ENCODE results near the gene DIP2C.

DIP2C gene

GRCh38 chr10:629186-629998 is 60.1 kb downstream of the DIP2C start:
- no peak for DNase-seq (ENCODE audit: low read depth in 4 of 4, low spot score in 1 of 4)

GRCh38 chr10:628386-629045 is 61.0 kb downstream of the DIP2C start:
- DNase-seq (ENCODE audit: low read depth in 4 of 4, low spot score in 1 of 4), result no peak

- no peak for DNase-seq (ENCODE audit: low read depth in 4 of 4, low spot score in 1 of 4)
Measured at GRCh38 chr10:627032-627992, 62.2 kb downstream of the DIP2C start.

GRCh38 chr10:625751-626711 is 63.4 kb downstream of the DIP2C start:
- no peak for DNase-seq (ENCODE audit: low read depth in 4 of 4, low spot score in 1 of 4)

- DNase-seq (ENCODE audit: low read depth in 4 of 4, low spot score in 1 of 4), result no peak
Measured at GRCh38 chr10:625333-625696, 64.2 kb downstream of the DIP2C start.

GRCh38 chr10:624605-625332 is 64.7 kb downstream of the DIP2C start:
- DNase-seq (ENCODE audit: low read depth in 4 of 4, low spot score in 1 of 4), result no peak

- no peak for DNase-seq (ENCODE audit: low read depth in 4 of 4, low spot score in 1 of 4)
Measured at GRCh38 chr10:624312-624604, 65.2 kb downstream of the DIP2C start.

- DNase-seq (ENCODE audit: low read depth in 4 of 4, low spot score in 1 of 4), result no peak
Measured at GRCh38 chr10:623477-624311, 65.8 kb downstream of the DIP2C start.

- DNase-seq (ENCODE audit: low read depth in 4 of 4, low spot score in 1 of 4), result no peak
Measured at GRCh38 chr10:623014-623413, 66.5 kb downstream of the DIP2C start.

- no peak for DNase-seq (ENCODE audit: low read depth in 4 of 4, low spot score in 1 of 4)
Measured at GRCh38 chr10:621981-622740, 67.3 kb downstream of the DIP2C start.

GRCh38 chr10:621513-621912 is 68.0 kb downstream of the DIP2C start:
- DNase-seq (ENCODE audit: low read depth in 4 of 4, low spot score in 1 of 4), result no peak

GRCh38 chr10:620971-621370 is 68.5 kb downstream of the DIP2C start:
- no peak for DNase-seq (ENCODE audit: low read depth in 4 of 4, low spot score in 1 of 4)

- no peak for DNase-seq (ENCODE audit: low read depth in 4 of 4, low spot score in 1 of 4)
Measured at GRCh38 chr10:620417-620816, 69.1 kb downstream of the DIP2C start.

- no peak for DNase-seq (ENCODE audit: low read depth in 4 of 4, low spot score in 1 of 4)
Measured at GRCh38 chr10:619710-620109, 69.8 kb downstream of the DIP2C start.

GRCh38 chr10:618229-618989 is 71.1 kb downstream of the DIP2C start:
- DNase-seq (ENCODE audit: low read depth in 4 of 4, low spot score in 1 of 4), result no peak

- DNase-seq (ENCODE audit: low read depth in 4 of 4, low spot score in 1 of 4), result no peak
Measured at GRCh38 chr10:617471-617870, 72.0 kb downstream of the DIP2C start.

- no peak for DNase-seq (ENCODE audit: low read depth in 4 of 4, low spot score in 1 of 4)
Measured at GRCh38 chr10:615583-616152, 73.8 kb downstream of the DIP2C start.
